ENCODE results near the gene PLA2G12A.

Gene PLA2G12A

DNA sequence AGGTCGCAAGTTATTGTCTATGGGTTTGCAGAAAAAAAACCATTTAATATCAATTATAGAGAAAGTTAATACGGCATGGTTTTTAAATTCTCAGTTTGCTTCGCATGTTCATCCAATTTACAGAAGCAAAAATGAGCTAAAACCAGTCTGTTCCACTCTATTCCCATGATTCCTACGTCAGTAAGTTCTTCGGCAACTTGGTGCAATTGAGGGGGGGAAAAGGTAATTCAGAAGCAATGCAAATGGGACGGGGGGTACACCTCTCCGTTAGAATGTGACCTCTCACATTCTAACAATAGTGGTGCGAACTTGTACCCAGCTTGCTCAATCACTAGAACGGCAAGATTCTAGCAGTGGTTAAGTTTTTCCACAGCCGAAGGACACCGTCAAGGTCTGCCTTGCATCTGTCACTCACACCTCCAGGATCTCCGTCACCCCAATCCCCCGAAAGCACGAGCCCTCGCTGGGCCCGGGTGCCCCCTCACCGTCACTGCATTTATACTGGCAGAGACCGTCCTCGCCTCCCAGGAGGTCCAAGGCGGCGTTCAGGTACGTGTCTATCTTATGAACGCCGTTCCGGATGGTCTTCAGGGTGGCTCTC, 653 bp downstream of the PLA2G12A start:
- peak; percentile 34; the same call in 2 of the 3 replicates for ATAC-seq (ENCODE audit: low read depth)
- Histone ChIP-seq H3K27ac (ENCODE audit: poor library complexity, severe bottlenecking) (peak overlapping the region; percentile 46), H3K36me3 (ENCODE audit: low read depth) (no peaks in the 10 kb centered on the region), H3K4me1 (ENCODE audit: insufficient read depth, poor library complexity, severe bottlenecking) (peaks cover 5% of the 10 kb centered on the region), H3K9me3 (ENCODE audit: severe bottlenecking) (no peaks in the 10 kb centered on the region), H3K4me3 (ENCODE audit: severe bottlenecking) (peak overlapping the region; percentile 68), H3K27me3 (ENCODE audit: insufficient read depth, poor library complexity, severe bottlenecking) (no peaks in the 10 kb centered on the region)
- no peak for DNase-seq (ENCODE audit: low spot score)
- TF ChIP-seq, protein P1, sequence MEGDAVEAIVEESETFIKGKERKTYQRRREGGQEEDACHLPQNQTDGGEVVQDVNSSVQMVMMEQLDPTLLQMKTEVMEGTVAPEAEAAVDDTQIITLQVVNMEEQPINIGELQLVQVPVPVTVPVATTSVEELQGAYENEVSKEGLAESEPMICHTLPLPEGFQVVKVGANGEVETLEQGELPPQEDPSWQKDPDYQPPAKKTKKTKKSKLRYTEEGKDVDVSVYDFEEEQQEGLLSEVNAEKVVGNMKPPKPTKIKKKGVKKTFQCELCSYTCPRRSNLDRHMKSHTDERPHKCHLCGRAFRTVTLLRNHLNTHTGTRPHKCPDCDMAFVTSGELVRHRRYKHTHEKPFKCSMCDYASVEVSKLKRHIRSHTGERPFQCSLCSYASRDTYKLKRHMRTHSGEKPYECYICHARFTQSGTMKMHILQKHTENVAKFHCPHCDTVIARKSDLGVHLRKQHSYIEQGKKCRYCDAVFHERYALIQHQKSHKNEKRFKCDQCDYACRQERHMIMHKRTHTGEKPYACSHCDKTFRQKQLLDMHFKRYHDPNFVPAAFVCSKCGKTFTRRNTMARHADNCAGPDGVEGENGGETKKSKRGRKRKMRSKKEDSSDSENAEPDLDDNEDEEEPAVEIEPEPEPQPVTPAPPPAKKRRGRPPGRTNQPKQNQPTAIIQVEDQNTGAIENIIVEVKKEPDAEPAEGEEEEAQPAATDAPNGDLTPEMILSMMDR (IDR thresholded peaks at IDR 0.05; ENCODE audit: poor library complexity, severe bottlenecking) = no peak

DNA sequence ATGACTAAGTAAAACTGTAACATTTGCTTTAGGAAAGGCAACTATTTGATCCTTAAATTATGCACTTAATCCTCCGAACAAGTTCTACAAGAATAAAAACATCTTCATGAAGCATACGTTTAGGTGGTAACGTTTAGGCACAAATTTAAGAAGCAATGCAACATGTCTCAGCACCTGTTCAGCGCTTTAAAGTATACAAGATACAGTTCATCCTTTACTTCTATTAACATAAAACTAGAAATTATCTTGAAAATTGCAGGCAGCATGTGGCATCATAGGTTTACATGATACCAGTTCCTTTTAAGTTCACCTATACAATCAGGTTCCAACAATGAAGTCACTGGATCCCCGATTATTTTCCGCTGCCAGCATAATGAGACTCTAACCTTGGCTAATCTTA, 1.5 kb downstream of the PLA2G12A start:
- Histone ChIP-seq H3K4me1 (ENCODE audit: insufficient read depth, poor library complexity, severe bottlenecking) (peaks cover 5% of the 10 kb centered on the region), H3K27ac (ENCODE audit: poor library complexity, severe bottlenecking) (peak overlapping the region; percentile 46), H3K36me3 (ENCODE audit: low read depth) (no peaks in the 10 kb centered on the region), H3K27me3 (ENCODE audit: insufficient read depth, poor library complexity, severe bottlenecking) (no peaks in the 10 kb centered on the region), H3K4me3 (ENCODE audit: severe bottlenecking) (peak overlapping the region; percentile 68), H3K9me3 (ENCODE audit: severe bottlenecking) (no peaks in the 10 kb centered on the region)
- ATAC-seq (ENCODE audit: low read depth) (no peak), DNase-seq (ENCODE audit: low spot score) (no peak)
- TF ChIP-seq, protein P1 (IDR thresholded peaks at IDR 0.05; ENCODE audit: poor library complexity, severe bottlenecking) = no peak

DNA sequence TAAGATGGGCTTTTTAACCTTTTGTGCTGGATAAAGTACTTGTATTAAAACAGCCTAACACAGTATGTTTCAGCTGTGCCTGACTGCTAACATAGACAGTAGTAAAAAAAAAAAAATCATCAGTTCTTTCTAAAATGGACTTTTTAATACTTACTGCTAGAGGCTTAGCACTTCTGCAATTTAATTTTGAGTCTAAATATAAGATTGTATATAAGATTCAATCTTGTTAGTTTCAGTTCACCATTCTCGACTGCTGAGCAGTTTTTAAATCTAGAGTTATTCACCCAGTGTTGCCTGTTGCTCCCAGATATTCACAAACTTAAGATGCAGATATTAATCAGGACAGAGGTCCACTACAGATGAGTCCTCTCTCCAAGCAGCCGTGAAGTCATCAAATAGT, 6.8 kb downstream of the PLA2G12A start:
- ATAC-seq (ENCODE audit: low read depth) = no peak

DNA sequence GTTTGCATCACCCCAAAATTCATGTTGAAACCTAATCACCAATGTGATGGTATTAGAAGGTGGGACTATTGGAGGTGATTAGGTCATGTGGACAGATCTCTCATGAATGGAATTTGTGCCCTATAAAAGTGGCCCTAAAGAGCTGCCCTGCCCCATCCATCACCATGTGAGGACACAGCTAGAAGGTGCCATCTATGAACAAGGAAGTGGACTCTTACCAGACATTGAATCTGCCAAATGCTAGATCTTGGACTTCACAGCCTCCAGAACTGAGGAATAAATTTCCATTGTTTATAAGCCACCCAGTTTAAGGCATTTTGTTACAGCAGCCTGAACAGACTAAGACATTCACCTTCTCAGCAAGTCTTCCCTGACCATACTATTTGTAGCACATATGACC, 7.5 kb downstream of the PLA2G12A start:
- Histone ChIP-seq H3K27ac (ENCODE audit: poor library complexity, severe bottlenecking) (no peak overlapping the region), H3K36me3 (ENCODE audit: low read depth) (peaks cover 12% of the 10 kb centered on the region), H3K27me3 (ENCODE audit: insufficient read depth, poor library complexity, severe bottlenecking) (no peaks in the 10 kb centered on the region), H3K4me1 (ENCODE audit: insufficient read depth, poor library complexity, severe bottlenecking) (no peaks in the 10 kb centered on the region), H3K9me3 (ENCODE audit: severe bottlenecking) (no peaks in the 10 kb centered on the region), H3K4me3 (ENCODE audit: severe bottlenecking) (no peak overlapping the region)
- TF ChIP-seq, protein P1 (IDR thresholded peaks at IDR 0.05; ENCODE audit: poor library complexity, severe bottlenecking) = no peak
- no peak for ATAC-seq (ENCODE audit: low read depth)
- no peak for DNase-seq (ENCODE audit: low spot score)

More for the DNA sequence above, 6.8 kb downstream of the PLA2G12A start:
- H3K9me3 ChIP-seq (ENCODE audit: severe bottlenecking) = no peaks in the 10 kb centered on the region
- no peak for DNase-seq (ENCODE audit: low spot score)
- TF ChIP-seq, protein P1 (IDR thresholded peaks at IDR 0.05; ENCODE audit: poor library complexity, severe bottlenecking) = no peak
- peaks cover 8% of the 10 kb centered on the region; the same call in 1 of the 2 replicates for H3K36me3 ChIP-seq (ENCODE audit: low read depth)
- H3K4me1 ChIP-seq (ENCODE audit: insufficient read depth, poor library complexity, severe bottlenecking) = peaks cover 4% of the 10 kb centered on the region
- H3K27ac ChIP-seq (ENCODE audit: poor library complexity, severe bottlenecking) = no peak overlapping the region
- no peak overlapping the region for H3K4me3 ChIP-seq (ENCODE audit: severe bottlenecking)
- H3K27me3 ChIP-seq (ENCODE audit: insufficient read depth, poor library complexity, severe bottlenecking) = no peaks in the 10 kb centered on the region

DNA sequence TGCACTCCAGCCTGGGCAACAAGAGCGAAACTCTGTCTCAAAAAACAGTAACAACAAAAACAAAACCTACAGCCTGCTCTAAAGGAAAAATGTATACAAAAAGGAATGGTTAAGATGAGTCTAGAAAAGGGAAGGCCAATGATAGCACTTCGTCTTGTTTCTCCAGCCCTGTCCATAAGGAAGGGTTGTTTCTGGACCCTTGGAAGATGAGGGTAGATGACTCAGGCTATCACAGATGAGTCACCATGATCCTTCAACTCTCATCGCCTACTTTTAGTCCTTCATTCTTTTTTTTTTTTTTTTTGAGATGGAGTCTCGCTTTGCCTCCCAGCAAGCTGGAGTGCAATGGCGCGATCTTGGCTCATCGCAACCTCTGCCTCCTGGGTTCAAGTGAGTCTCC, 8.8 kb downstream of the PLA2G12A start:
- Histone ChIP-seq H3K27ac (ENCODE audit: poor library complexity, severe bottlenecking) (no peak overlapping the region), H3K27me3 (ENCODE audit: insufficient read depth, poor library complexity, severe bottlenecking) (no peaks in the 10 kb centered on the region), H3K36me3 (ENCODE audit: low read depth) (peaks cover 25% of the 10 kb centered on the region), H3K4me3 (ENCODE audit: severe bottlenecking) (no peak overlapping the region), H3K9me3 (ENCODE audit: severe bottlenecking) (no peaks in the 10 kb centered on the region), H3K4me1 (ENCODE audit: insufficient read depth, poor library complexity, severe bottlenecking) (no peaks in the 10 kb centered on the region)
- DNase-seq (ENCODE audit: low spot score) = no peak
- TF ChIP-seq, protein P1 (IDR thresholded peaks at IDR 0.05; ENCODE audit: poor library complexity, severe bottlenecking) = no peak
- 0 out of 3 replicates have a peak, but pooled peaks have one; percentile 38 for ATAC-seq (ENCODE audit: low read depth)
